NCI-H82 (cell line): ENCODE data around the gene APOBEC2.
"Not testable (repeated sequence)": the region's sequence is repeated elsewhere in the genome, so short reads cannot be mapped to it uniquely, and the experiment has no call there.

Experiments used
- DNase-seq: peaks from one replicate; lab custom pipeline; 2025; lab: John Stamatoyannopoulos, UW

APOBEC2 gene

GRCh38 chr6:41053041-41053440 is at the start of gene APOBEC2:
TSS of gene APOBEC2 (plus strand) at chr6:41053202. CDS start at chr6:41053348, 146 bp downstream.
- peak; percentile 96 for DNase-seq

DNA sequence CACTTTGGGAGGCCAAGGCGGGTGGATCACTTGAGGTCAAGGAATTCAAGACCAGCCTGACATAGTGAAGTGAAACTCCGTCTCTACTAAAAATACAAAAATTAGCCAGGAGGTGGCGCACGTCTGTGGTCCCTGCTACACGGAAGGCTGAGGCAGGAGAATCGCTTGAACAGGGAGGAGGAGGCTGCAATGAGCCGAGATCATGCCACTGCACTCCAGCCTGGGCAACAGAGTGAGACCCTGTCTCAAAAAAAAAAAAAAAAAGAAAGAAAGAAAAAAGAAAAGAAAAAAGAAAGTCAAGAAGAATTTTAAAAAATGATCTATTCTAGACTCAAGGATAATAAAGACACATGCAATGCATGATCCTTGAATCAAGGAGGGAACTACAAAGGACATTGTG is 46.8 kb upstream of the APOBEC2 start:
- peak; percentile 78 for DNase-seq

- DNase-seq: not testable (repeated sequence)
Observed at GRCh38 chr6:41006980-41007379, 46.0 kb upstream of the APOBEC2 start.

GRCh38 chr6:41008011-41008410 is 45.0 kb upstream of the APOBEC2 start:
- DNase-seq: no peak

- DNase-seq: no peak
Observed at GRCh38 chr6:41009669-41010068, 43.3 kb upstream of the APOBEC2 start.

GRCh38 chr6:41011673-41012072 is 41.3 kb upstream of the APOBEC2 start:
- no peak for DNase-seq

GRCh38 chr6:41013466-41014153 is 39.4 kb upstream of the APOBEC2 start:
- no peak for DNase-seq

GRCh38 chr6:41014780-41015179 is 38.2 kb upstream of the APOBEC2 start:
- DNase-seq: no peak

- DNase-seq: not testable (repeated sequence)
Observed at GRCh38 chr6:41015860-41016259, 37.1 kb upstream of the APOBEC2 start.

- DNase-seq: no peak
Observed at GRCh38 chr6:41017663-41018062, 35.3 kb upstream of the APOBEC2 start.

DNA sequence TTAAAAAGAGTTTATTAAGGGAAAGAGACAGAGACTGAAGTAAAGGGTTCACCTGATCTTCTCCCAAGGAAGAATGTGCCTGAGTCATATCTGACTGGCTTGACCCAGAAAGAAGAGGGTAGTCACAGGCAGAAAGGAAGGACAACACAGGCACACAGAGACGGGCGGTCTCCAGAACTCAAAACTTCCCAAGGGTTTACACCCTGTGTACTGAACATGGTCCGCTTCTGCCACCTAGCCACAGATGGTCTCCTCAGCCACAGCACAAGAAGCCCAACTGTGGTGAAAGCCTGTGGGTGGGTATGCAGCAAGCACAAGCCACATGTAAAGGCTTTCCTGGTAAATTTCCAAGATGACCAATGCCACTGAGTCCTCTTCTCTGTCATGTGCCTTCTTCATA is 31.2 kb upstream of the APOBEC2 start:
- DNase-seq: peak; percentile 50

GRCh38 chr6:41022294-41022693 is 30.7 kb upstream of the APOBEC2 start:
- DNase-seq: no peak

DNA sequence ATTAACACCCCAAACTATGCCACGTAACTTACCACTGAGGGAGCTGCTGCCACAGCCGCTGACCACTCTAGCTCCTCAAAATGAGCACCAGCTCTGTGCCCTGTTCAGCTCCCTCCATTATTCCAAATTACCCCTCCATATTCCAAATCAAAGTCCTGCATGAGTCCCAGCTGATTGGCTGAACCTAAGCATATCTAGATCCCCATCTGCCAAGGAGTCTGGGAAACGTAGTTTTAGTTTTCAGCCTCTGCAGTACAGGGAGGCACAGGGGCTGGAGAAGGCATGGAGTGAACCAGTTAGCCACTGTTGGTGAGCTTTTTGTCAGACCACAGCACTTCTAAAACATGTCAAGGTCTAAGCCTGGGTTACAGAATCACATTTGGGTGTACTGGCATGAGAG is 29.9 kb upstream of the APOBEC2 start:
- peak; percentile 31 for DNase-seq

DNA sequence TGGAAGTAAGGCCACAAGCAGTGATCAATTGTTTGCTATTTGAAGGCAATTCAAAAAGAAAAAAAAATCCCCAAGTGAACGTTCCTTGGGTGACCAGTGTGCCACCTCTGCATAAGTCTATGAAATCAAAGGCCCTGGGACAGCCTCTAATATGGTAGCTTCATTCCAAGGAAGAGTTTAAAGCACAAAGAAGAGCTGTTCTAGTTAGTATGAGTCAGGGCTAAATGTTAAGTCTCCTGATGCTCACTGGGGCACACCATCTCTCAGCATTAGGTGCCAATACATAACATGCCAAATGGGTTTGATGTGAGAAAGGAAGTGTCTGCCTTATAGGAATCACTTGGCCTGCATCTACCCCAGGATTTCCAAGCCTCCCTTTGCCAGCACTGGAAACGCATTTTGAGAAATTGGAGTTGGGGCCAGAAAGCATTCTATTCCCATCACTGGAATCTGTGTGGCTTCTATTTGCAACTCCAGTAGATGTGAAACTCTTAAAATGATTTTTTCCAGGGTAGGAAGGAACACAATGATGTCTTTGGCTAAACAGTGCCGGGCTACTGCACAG is 27.0 kb upstream of the APOBEC2 start:
- no peak for DNase-seq

GRCh38 chr6:41027241-41027640 is 25.8 kb upstream of the APOBEC2 start:
- no peak for DNase-seq

DNA sequence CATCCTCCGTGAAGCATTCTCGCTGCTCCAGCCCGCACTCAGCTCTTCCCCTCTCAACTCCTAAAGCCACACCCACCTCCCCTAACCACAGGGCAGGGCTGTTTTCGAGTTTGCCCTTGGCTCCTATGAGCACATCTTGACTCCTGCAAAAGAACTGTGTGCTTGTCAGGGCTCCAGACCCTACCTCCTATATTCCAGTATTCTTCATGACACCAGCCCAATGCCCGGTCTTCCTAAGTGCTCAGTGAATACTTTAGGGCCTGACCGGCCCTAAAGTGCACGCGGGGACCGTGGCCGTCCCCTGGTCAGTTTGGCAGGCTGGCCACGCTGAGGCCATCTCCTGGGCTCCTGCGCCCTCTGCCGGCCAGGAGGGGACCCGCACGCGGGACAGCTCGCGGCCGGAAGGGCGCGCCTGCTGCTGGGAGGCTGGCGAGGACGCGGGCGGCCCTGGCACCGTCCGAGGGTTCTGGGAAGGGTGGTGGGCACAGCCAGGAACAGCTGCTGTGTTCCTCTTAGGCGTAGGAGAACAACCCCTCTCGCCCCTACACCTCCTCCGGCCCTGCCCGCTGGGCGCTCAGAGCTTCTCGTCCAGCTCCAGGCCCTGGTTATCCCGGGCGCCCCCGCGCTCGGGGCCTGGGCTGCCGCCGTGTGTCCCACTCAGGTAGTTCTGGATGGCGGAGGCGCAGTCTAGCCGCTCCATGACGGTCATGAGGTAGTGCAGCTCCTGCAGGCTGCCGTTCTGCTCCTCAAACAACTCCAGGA is 25.0 kb upstream of the APOBEC2 start:
- DNase-seq: peak; percentile 71

DNA sequence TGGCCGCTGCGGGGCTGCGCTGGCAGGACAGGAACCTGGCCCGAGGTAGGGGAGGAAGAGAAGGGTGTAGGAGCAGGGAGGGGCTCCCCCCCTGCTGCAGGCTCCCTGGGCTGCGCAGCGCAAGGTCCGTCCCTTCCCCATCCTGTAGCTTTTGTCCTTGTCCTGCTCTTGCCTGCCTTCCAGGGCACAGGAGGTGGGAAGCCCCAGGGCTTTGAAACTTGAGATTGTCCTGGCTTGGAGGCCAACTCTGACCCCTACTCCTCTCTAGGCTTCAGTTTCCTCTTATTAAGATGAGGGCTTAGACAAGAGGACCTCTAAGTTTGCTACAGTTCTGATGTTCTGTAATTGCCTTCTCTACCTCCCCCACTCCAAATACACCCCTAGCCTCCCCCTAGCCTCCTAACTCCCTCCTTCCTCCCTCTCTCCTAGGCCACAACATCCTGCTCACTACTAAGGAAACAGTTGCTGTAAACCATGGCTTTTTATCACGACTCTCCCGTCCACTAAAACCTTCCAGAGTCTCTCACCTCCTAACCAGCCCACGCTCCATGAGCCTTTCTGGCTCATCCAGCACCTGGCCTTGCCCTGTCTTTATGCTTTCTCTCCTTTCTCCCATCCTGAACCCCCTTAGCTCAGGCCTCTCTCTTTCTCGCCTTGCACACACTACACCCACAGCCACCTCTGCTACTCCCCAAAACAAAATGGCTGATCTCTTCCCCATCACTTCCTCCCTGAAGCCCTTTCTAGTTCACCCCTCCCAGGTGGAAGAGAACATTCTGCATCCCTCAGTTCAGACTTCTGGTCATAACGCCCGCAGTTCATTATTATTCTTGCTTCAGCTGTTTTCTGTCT is 24.2 kb upstream of the APOBEC2 start:
- no peak for DNase-seq

DNA sequence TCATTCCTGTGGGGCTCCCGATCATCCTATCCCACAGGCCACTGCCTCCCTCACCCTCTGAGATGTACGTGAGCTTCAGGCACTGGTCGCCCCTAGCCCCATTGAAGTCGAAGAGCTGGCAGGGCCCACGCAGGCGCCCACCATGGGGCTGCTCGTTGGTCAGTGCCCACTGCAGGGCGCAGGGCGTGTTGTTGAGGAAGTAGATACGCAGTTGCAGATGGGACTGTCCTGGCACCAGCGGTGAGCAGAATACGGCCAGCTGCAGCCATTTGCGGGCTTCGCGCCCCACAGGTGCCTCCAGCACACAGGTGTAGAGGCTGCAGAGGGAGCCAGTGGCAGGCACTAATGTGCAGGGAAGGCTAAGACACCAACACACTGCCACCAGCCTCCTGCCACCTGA is 20.2 kb upstream of the APOBEC2 start:
- no peak for DNase-seq

- no peak for DNase-seq
Observed at GRCh38 chr6:41033776-41034175, 19.2 kb upstream of the APOBEC2 start.

GRCh38 chr6:41036186-41036585 is 16.8 kb upstream of the APOBEC2 start:
- no peak for DNase-seq

DNA sequence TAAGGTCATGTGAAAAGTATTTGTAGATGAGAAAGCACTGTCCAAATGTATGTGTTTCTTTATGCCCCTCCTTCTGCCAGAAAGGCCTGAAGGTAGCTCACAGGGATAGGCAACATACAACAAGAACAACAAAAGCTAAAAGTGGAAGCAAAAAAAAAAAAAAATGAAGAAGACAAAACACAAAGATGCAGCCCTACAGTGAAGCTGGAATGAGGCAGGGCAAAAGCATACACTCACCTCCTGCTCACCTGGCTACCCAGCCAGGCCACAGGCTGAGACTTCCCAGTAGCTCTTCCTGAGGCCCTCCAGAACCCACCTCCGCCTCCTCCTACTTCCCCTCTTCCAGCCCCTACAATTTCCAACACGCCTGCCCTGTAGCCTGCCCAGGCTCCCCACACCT is 16.4 kb upstream of the APOBEC2 start:
- no peak for DNase-seq
